ENCODE measurements around the gene FRS3. TPM values are rescaled to one million over a fixed set of nuclear protein-coding genes. Genes with fewer than 3 reads are reported as not detected.

Gene FRS3
- total RNA-seq, 1 experiment from 2014 or later, result 4.5 TPM

DNA sequence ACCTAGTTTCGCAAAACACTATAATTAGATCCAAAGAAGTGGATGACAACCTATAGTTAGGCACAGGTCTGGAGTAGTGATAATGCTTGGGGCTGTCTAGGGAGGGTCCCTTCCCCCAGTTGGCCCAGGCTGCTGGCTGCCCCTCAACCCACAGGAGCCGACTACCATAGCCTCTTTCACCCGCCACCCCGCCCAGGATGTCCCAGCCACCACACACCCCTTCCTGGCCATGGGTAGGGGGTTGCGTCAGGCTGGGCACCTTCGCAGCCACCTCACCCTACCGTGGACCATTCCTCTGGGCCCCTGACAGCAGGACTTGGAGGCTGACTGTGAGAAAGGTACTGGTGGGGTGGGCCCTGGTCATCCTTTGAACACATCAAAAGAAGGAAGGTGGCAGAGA is 52.8 kb downstream of the FRS3 start:
- no TSS peak for BruUV-seq (replicated peaks)
- Histone ChIP-seq H3K9me2 (ENCODE audit: insufficient read depth) (no peaks in the 10 kb centered on the region), H3K4me2 (no peak overlapping the region), H3F3A (ENCODE audit: insufficient read depth, low read depth) (peaks cover 7% of the 10 kb centered on the region; the same call in 1 of the 2 replicates), H3K4me3 (no peak overlapping the region), H3K79me2 (ENCODE audit: low read depth) (no peaks in the 10 kb centered on the region), H4K20me1 (ENCODE audit: insufficient read depth) (no peaks in the 10 kb centered on the region; the same call in 1 of the 2 replicates), H3K36me3 (ENCODE audit: low read depth) (no peaks in the 10 kb centered on the region), H2AFZ (no peak overlapping the region), H3K4me1 (replicated peaks; ENCODE audit: insufficient read depth) (peaks cover 17% of the 10 kb centered on the region), H3K27me3 (ENCODE audit: insufficient read depth, low read depth) (no peaks in the 10 kb centered on the region), H3K27ac (no peak overlapping the region), H3K9me3 (ENCODE audit: insufficient read depth, low read depth) (no peaks in the 10 kb centered on the region)
- TF ChIP-seq EZH2 (IDR thresholded peaks at IDR 0.05; ENCODE audit: low read depth), result no peak
- ChIA-PET POLR2A (ENCODE audit: unreplicated experiment) (no interaction called here), CTCF (no interaction called here)
- intact Hi-C loops (cut with micrococcal nuclease; ENCODE audit: unreplicated experiment), result no loop called here
- DNase-seq, result no peak

DNA sequence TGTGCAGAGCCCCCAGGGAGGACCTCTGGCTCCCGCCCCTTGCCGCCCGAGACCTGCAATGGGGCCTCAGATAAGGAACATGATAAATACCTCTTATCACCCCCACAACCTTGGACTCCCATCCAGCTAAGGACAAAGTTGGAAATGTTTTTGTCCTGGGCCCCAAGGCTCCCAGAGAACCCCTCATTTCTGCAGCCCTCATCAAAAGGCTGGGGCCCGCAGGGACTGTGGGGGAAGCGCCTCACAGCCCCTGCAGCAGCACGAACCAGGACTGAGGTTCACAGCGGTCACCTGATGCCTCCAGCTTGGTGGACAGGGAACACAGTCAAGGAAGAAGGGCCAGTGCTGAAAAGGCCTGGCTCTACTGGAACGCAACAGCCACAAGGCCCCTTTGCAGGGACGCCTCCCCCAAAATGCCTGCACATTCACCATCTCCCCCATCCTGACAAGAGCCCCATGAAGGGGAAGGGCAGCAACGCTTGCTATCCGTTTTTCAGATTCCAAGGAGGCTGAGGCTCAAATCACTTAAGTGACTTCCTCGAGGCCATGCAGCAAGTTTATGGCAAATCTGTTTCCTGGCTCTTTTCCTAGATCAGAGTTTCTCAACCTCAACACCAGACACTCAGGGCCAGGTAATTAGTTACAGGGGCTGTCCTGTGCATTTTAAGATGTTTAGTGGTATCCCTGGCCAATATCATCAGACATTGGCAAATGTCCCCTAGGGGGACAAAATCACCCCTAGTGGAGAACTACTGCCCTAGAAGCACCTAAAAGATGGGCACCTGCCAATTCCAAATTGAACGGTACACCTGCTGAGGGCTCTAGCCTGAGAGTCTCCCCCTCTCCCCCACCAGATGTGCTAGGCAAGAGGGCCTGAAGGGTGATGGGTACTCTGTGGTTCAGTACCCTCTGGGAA is 54.9 kb downstream of the FRS3 start:
- Histone ChIP-seq H3K4me1 (replicated peaks; ENCODE audit: insufficient read depth) (peaks cover 17% of the 10 kb centered on the region), H3K4me2 (no peak overlapping the region), H3K27ac (no peak overlapping the region), H3K27me3 (ENCODE audit: insufficient read depth, low read depth) (no peaks in the 10 kb centered on the region), H3K9me3 (ENCODE audit: insufficient read depth, low read depth) (no peaks in the 10 kb centered on the region), H4K20me1 (ENCODE audit: insufficient read depth) (no peaks in the 10 kb centered on the region), H2AFZ (no peak overlapping the region), H3K79me2 (ENCODE audit: low read depth) (no peaks in the 10 kb centered on the region), H3K4me3 (no peak overlapping the region), H3K9me2 (ENCODE audit: insufficient read depth) (no peaks in the 10 kb centered on the region), H3F3A (ENCODE audit: insufficient read depth, low read depth) (peaks cover 7% of the 10 kb centered on the region; the same call in 1 of the 2 replicates), H3K36me3 (ENCODE audit: low read depth) (no peaks in the 10 kb centered on the region)
- TF ChIP-seq, protein P1, sequence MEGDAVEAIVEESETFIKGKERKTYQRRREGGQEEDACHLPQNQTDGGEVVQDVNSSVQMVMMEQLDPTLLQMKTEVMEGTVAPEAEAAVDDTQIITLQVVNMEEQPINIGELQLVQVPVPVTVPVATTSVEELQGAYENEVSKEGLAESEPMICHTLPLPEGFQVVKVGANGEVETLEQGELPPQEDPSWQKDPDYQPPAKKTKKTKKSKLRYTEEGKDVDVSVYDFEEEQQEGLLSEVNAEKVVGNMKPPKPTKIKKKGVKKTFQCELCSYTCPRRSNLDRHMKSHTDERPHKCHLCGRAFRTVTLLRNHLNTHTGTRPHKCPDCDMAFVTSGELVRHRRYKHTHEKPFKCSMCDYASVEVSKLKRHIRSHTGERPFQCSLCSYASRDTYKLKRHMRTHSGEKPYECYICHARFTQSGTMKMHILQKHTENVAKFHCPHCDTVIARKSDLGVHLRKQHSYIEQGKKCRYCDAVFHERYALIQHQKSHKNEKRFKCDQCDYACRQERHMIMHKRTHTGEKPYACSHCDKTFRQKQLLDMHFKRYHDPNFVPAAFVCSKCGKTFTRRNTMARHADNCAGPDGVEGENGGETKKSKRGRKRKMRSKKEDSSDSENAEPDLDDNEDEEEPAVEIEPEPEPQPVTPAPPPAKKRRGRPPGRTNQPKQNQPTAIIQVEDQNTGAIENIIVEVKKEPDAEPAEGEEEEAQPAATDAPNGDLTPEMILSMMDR (conservative IDR thresholded peaks at IDR 0.05), result no peak
- no peak for TF ChIP-seq EZH2 (IDR thresholded peaks at IDR 0.05; ENCODE audit: low read depth)
- BruUV-seq (replicated peaks), result no TSS peak
- ChIA-PET POLR2A (ENCODE audit: unreplicated experiment) (no interaction called here), CTCF (no interaction called here)
- intact Hi-C loops (cut with micrococcal nuclease; ENCODE audit: unreplicated experiment), result no loop called here
- no peak for DNase-seq

DNA sequence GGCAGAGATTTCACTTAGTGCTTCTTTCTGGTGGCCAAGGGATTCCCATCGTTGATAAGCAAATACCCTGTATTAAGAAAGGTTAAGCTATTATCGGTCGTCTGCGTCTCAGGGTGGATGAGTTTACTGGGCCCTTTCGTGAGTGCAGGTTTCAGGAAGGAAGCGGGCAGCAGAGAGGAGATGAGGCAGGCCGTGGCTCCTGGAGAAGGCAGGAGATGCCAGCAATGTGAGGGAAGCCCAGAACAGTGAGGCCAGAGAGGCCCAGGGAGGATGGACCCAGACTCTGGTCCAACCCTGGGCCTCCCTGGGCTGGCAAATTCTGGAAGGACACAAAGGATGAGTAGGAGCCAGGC is 55.5 kb downstream of the FRS3 start:
- no peak overlapping the region for H3K27ac ChIP-seq
- POLR2A ChIA-PET (ENCODE audit: unreplicated experiment), result no interaction called here

More for the DNA sequence above, 55.5 kb downstream of the FRS3 start:
- Histone ChIP-seq H3K9me2 (ENCODE audit: insufficient read depth) (no peaks in the 10 kb centered on the region), H3K79me2 (ENCODE audit: low read depth) (no peaks in the 10 kb centered on the region), H3K27me3 (ENCODE audit: insufficient read depth, low read depth) (no peaks in the 10 kb centered on the region), H3K4me2 (no peak overlapping the region), H2AFZ (no peak overlapping the region), H3K9me3 (ENCODE audit: insufficient read depth, low read depth) (no peaks in the 10 kb centered on the region), H3K4me1 (replicated peaks; ENCODE audit: insufficient read depth) (peaks cover 17% of the 10 kb centered on the region), H3K36me3 (ENCODE audit: low read depth) (no peaks in the 10 kb centered on the region), H3F3A (ENCODE audit: insufficient read depth, low read depth) (peaks cover 7% of the 10 kb centered on the region; the same call in 1 of the 2 replicates), H3K4me3 (no peak overlapping the region), H4K20me1 (ENCODE audit: insufficient read depth) (no peaks in the 10 kb centered on the region)
- CTCF ChIA-PET, result no interaction called here
- BruUV-seq (replicated peaks), result no TSS peak
- DNase-seq, result no peak
- TF ChIP-seq, protein P1 (conservative IDR thresholded peaks at IDR 0.05), result no peak
- no peak for TF ChIP-seq EZH2 (IDR thresholded peaks at IDR 0.05; ENCODE audit: low read depth)
- intact Hi-C loops (cut with micrococcal nuclease; ENCODE audit: unreplicated experiment), result no loop called here

All from PC-9 (cell line).